Liver (tissue), 9 donors: ENCODE measurements around the gene CFAP57. TPM values are rescaled to one million over a fixed set of nuclear protein-coding genes. Genes with fewer than 3 reads are reported as not detected.

ENCODE experiments used
- DNase-seq: peaks from one replicate; pipeline ENCODE4 v3.0.0-alpha.2; 2017; ENCODE audit warnings: low spot score
- H3K27ac ChIP-seq, 2 donors: one replicate each; pipeline ENCODE4 v1.7.0; 2013; ENCODE audit warnings: inconsistent platforms in 2 of 2, low read length in 2 of 2, control low read depth in 1 of 2, low read depth in 1 of 2, mild to moderate bottlenecking in 1 of 2
- H3K27me3 ChIP-seq, 4 donors: one replicate each; pipeline versions ENCODE4 v1.6.1 to v1.7.0; 2013; ENCODE audit warnings: low read length in 3 of 4, inconsistent platforms in 1 of 4, mild to moderate bottlenecking in 1 of 4, moderate library complexity in 1 of 4; ENCODE audit not compliant: control insufficient read depth in 4 of 4, insufficient read depth in 4 of 4
- H3K36me3 ChIP-seq, 4 donors: one replicate each; pipeline versions ENCODE4 v1.6.1 to v1.7.0; 2013; ENCODE audit warnings: low read length in 3 of 4, mild to moderate bottlenecking in 3 of 4, low read depth in 1 of 4, moderate library complexity in 1 of 4; ENCODE audit not compliant: control insufficient read depth in 4 of 4, insufficient read depth in 3 of 4
- H3K4me1 ChIP-seq, 4 donors: one replicate each; pipeline versions ENCODE4 v1.6.1 to v1.7.0; 2013; ENCODE audit warnings: low read length in 3 of 4, mild to moderate bottlenecking in 3 of 4, moderate library complexity in 1 of 4; ENCODE audit not compliant: control insufficient read depth in 4 of 4, insufficient read depth in 4 of 4
- H3K4me3 ChIP-seq, 3 donors: one replicate each; pipeline versions ENCODE4 v1.6.1 to v1.7.0; 2013; ENCODE audit warnings: low read length in 3 of 3, control low read depth in 1 of 3, low read depth in 1 of 3, mild to moderate bottlenecking in 1 of 3
- H3K9ac ChIP-seq, 2 donors: one replicate each; pipeline ENCODE4 v1.7.0; 2013; ENCODE audit warnings: low read length in 2 of 2, mild to moderate bottlenecking in 2 of 2, moderate library complexity in 2 of 2, control low read depth in 1 of 2, low read depth in 1 of 2
- H3K9me3 ChIP-seq, 4 donors: one replicate each; pipeline versions ENCODE4 v1.6.1 to v1.7.0; 2013; ENCODE audit warnings: low read length in 3 of 4; ENCODE audit not compliant: control insufficient read depth in 4 of 4
- ATF3 ChIP-seq: IDR thresholded peaks from 2 replicates; pipeline ENCODE4 v1.6.1; 2016; ENCODE audit warnings: antibody characterized with exemption
- FOXA1 ChIP-seq: IDR thresholded peaks from 2 replicates; pipeline ENCODE4 v1.6.1; 2016; ENCODE audit warnings: antibody characterized with exemption
- FOXA2 ChIP-seq: IDR thresholded peaks from 2 replicates; pipeline ENCODE4 v1.6.1; 2016; ENCODE audit warnings: antibody characterized with exemption
- GABPA ChIP-seq, 2 donors: IDR thresholded peaks in 1 of 2; conservative IDR thresholded peaks in 1 of 2; 2 replicates each; pipeline ENCODE4 v1.6.1; 2016; ENCODE audit warnings: antibody characterized with exemption in 2 of 2, mild to moderate bottlenecking in 1 of 2, moderate library complexity in 1 of 2
- HNF4A ChIP-seq, 2 donors: conservative IDR thresholded peaks; 2 replicates each; pipeline ENCODE4 v1.6.1; 2016; ENCODE audit warnings: antibody characterized with exemption in 2 of 2, mild to moderate bottlenecking in 2 of 2
- JUND ChIP-seq, 2 donors: IDR thresholded peaks; 2 replicates each; pipeline ENCODE4 v1.6.1; 2016; ENCODE audit warnings: antibody characterized with exemption in 2 of 2
- NR2F2 ChIP-seq: IDR thresholded peaks from 2 replicates; pipeline ENCODE4 v1.6.1; 2016; ENCODE audit warnings: antibody characterized with exemption
- RAD21 ChIP-seq, 2 donors: IDR thresholded peaks; 2 replicates each; pipeline ENCODE4 v1.6.1; 2016; ENCODE audit warnings: antibody characterized with exemption in 2 of 2, mild to moderate bottlenecking in 2 of 2
- REST ChIP-seq: IDR thresholded peaks from 2 replicates; pipeline ENCODE4 v1.6.1; 2016; ENCODE audit warnings: antibody characterized with exemption, mild to moderate bottlenecking
- RXRA ChIP-seq, 2 donors: IDR thresholded peaks; 2 replicates each; pipeline ENCODE4 v1.6.1; 2017 to 2018; ENCODE audit warnings: antibody characterized with exemption in 2 of 2, mild to moderate bottlenecking in 1 of 2
- SP1 ChIP-seq: IDR thresholded peaks from 2 replicates; pipeline ENCODE4 v1.6.1; 2018; ENCODE audit warnings: antibody characterized with exemption, mild to moderate bottlenecking
- TAF1 ChIP-seq: conservative IDR thresholded peaks from 2 replicates; pipeline ENCODE4 v1.6.1; 2016; ENCODE audit warnings: antibody characterized with exemption, mild to moderate bottlenecking
- YY1 ChIP-seq: IDR thresholded peaks from 2 replicates; pipeline ENCODE4 v1.6.1; 2016; ENCODE audit warnings: antibody characterized with exemption, mild to moderate bottlenecking
- ZBTB33 ChIP-seq: IDR thresholded peaks from 2 replicates; pipeline ENCODE4 v1.6.1; 2016; ENCODE audit warnings: antibody characterized with exemption
- WGBS: extraction: QIAGEN DNeasy Blood & Tissue Kit; methylation state at CpG from one replicate; pipeline ENCODE4 v1.1.7; 2013; 5-methylcytosine and 5-hydroxymethylcytosine counted together
- polyA plus RNA-seq, 2 donors: library from polyadenylated mRNA; stranded (reverse) in 1 of 2; unstranded in 1 of 2; fragments of 200-250 nt in 1 of 2; fragments of >200 nt in 1 of 2; fragmentation: Nextera tagmentation in 1 of 2; extraction: Ambion mirVana in 1 of 2; gene quantifications; one replicate each; pipeline versions ENCODE4 v1.2.1 to v1.2.3, GENCODE V29; 2013 to 2015
- total RNA-seq, 2 donors: library from RNA; depleted of rRNA; stranded (reverse); fragments of >200 nt; gene quantifications; one replicate each; pipeline ENCODE4 v1.2.3, GENCODE V29; 2014
- TF ChIP-seq, protein P1 (sequence below): IDR thresholded peaks from 2 replicates; pipeline ENCODE4 v1.6.1; 2016; ENCODE audit warnings: antibody characterized with exemption
- donor health status: healthy.
- donor health status: healthy.
- donor health status: healthy.
- donor health status: healthy.
- donor health status: healthy.

CFAP57 gene
- total and polyA plus RNA-seq, 4 donors: under 0.01 to 14.5 (median 0.10) TPM

DNA sequence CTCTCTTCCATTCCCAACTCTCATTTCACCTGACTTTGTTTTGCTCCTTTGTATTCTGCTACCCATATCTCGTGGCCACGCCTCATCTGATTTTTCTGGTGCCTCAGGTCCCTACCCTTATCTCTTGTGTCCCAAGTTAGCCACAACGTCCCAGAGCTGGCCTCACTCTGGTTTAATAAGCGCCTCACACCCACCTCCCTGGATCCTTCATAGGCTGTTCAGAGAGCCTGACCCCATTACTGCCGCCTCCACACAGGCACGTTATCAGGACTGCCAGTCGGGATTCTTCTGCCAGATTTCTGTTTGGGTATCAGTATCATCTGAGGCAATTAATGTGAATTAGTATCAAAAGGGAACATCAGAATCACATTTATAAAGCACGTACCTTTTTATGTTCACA is 62.9 kb downstream of the CFAP57 start:
- H3K9me3 ChIP-seq: no peaks in the 10 kb centered on the region
- no peaks in the 10 kb centered on the region for H3K36me3 ChIP-seq
- no peak for TF ChIP-seq TAF1
- TF ChIP-seq YY1: no peak
- TF ChIP-seq ATF3: no peak
- 51% methylated on average over 8 of the region's 8 CpGs for WGBS
- H3K9ac ChIP-seq: peak overlapping the region in 1 of 2 donors; percentile 36
- peaks cover 12 to 76% (median 66%) of the 10 kb centered on the region in 4 donors for H3K4me1 ChIP-seq
- DNase-seq: no peak
- no peaks in the 10 kb centered on the region for H3K27me3 ChIP-seq
- H3K27ac ChIP-seq: peak overlapping the region; percentile 29 to 79
- H3K4me3 ChIP-seq: no peak overlapping the region

DNA sequence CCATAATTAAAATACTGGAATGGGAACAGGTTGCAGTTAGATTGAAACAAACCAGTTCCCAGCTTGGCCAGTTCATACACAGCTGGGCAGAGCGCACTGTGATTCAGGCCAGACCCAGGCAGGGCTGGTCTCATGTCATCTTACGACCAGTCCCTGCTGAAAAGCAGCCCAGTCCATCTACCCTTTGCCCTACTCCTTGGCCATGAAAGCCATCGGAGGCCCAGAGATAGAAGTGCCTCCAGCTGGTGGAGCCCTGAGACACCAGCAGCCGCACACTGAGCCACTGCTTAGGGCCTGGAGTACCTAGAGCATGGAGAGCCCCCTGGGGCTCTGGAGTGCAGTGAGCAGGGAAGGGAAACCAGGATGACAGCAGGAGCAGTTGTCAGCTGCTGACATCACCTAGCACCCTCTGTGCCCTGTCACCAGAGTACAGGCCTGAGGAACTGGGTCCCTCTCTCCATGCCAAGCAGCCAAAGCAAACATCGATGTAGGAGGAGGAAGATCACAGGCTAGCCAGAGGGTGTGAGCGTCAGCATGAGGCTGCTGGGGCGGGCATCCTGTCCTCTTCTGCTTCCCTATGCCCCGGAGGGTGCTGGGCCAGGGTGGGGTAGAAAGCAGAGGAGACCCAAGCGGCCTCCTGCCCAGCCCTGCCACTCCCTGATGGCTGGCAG is 63.5 kb downstream of the CFAP57 start:
- 37% methylated on average over 9 of the region's 9 CpGs for WGBS
- Histone ChIP-seq H3K27ac (peak overlapping the region; percentile 29 to 79), H3K36me3 (no peaks in the 10 kb centered on the region), H3K9ac (peak overlapping the region in 1 of 2 donors; percentile 36), H3K4me3 (no peak overlapping the region), H3K4me1 (peaks cover 12 to 81% (median 70%) of the 10 kb centered on the region in 4 donors), H3K27me3 (no peaks in the 10 kb centered on the region), H3K9me3 (no peaks in the 10 kb centered on the region)
- DNase-seq: no peak
- TF ChIP-seq FOXA1 (peak; percentile 32), ATF3 (no peak), NR2F2 (no peak), RAD21 (IDR thresholded peaks at IDR 0.05) (peak; percentile 21 to 27), GABPA (IDR thresholded peaks at IDR 0.05 in 1 of 2, conservative IDR thresholded peaks at IDR 0.05 in 1 of 2) (peak in 1 of 2 donors; percentile 51), HNF4A (conservative IDR thresholded peaks at IDR 0.05) (peak; percentile 39 to 80), FOXA2 (no peak), JUND (IDR thresholded peaks at IDR 0.05) (peak in 1 of 2 donors; percentile 47), SP1 (peak; percentile 8), ZBTB33 (peak; percentile 15), RXRA (IDR thresholded peaks at IDR 0.05) (peak in 1 of 2 donors; percentile 79), REST (no peak)
- TF ChIP-seq, protein P1, sequence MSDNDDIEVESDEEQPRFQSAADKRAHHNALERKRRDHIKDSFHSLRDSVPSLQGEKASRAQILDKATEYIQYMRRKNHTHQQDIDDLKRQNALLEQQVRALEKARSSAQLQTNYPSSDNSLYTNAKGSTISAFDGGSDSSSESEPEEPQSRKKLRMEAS: peak; percentile 53
